ENCODE measurements around the gene RNGTT.

Gene RNGTT

GRCh38 chr6:88650979-88651378 lies 312.4 kb downstream of the RNGTT start:
- DNase-seq = no peak

GRCh38 chr6:88650029-88650619 lies 313.3 kb downstream of the RNGTT start:
- DNase-seq = no peak

GRCh38 chr6:88641178-88641903 lies 322.1 kb downstream of the RNGTT start:
- no peak for DNase-seq

GRCh38 chr6:88637761-88638545 lies 325.5 kb downstream of the RNGTT start:
- DNase-seq = no peak

- DNase-seq = no peak
Observed at GRCh38 chr6:88636871-88637270, 326.5 kb downstream of the RNGTT start.

- DNase-seq = no peak
Observed at GRCh38 chr6:88633782-88634181, 329.6 kb downstream of the RNGTT start.

- DNase-seq = no peak
Observed at GRCh38 chr6:88631830-88632229, 331.6 kb downstream of the RNGTT start.

- no peak for DNase-seq
Observed at GRCh38 chr6:88629838-88630494, 333.5 kb downstream of the RNGTT start.

- DNase-seq = no peak
Observed at GRCh38 chr6:88626460-88626859, 337.0 kb downstream of the RNGTT start.

GRCh38 chr6:88623531-88623930 lies 339.9 kb downstream of the RNGTT start:
- DNase-seq = no peak

GRCh38 chr6:88619951-88620350 lies 343.5 kb downstream of the RNGTT start:
- no peak for DNase-seq

GRCh38 chr6:88616380-88616779 lies 347.0 kb downstream of the RNGTT start:
- no peak for DNase-seq

- no peak for DNase-seq
Observed at GRCh38 chr6:88614316-88614877, 349.0 kb downstream of the RNGTT start.

GRCh38 chr6:88612631-88613030 lies 350.8 kb downstream of the RNGTT start:
- no peak for DNase-seq

- no peak for DNase-seq
Observed at GRCh38 chr6:88611721-88612120, 351.7 kb downstream of the RNGTT start.

- no peak for DNase-seq
Observed at GRCh38 chr6:88609983-88610382, 353.4 kb downstream of the RNGTT start.

- DNase-seq = no peak
Observed at GRCh38 chr6:88605271-88605670, 358.1 kb downstream of the RNGTT start.

- DNase-seq = no peak
Observed at GRCh38 chr6:88599571-88599970, 363.8 kb downstream of the RNGTT start.

- DNase-seq = no peak
Observed at GRCh38 chr6:88596801-88597200, 366.6 kb downstream of the RNGTT start.

GRCh38 chr6:88588938-88589337 lies 374.5 kb downstream of the RNGTT start:
- DNase-seq = no peak

- DNase-seq = no peak
Observed at GRCh38 chr6:88587150-88587520, 376.3 kb downstream of the RNGTT start.

GRCh38 chr6:88586371-88587149 lies 376.9 kb downstream of the RNGTT start:
- DNase-seq = peak in 1 of 2 donors; percentile 0
